Activated CD4-positive, CD25-positive, alpha-beta regulatory T cell treated with anti-CD3 and anti-CD28 coated beads, Interleukin-2, amount 50 U/mL, for 24 hours (primary cell): ENCODE measurements around the gene ABCG8.
A peak's percentile ranks its signal among the peaks of the same experiment; 100 is the strongest.

Experiments
- ATAC-seq, 2 donors: fragments of 150-1000 bp; cut with Tn5 transposase; one replicate each; pipeline ENCODE4 v1.10.0; 2021; ENCODE audit warnings: mild to moderate bottlenecking in 1 of 2, moderate library complexity in 1 of 2

Gene ABCG8

DNA sequence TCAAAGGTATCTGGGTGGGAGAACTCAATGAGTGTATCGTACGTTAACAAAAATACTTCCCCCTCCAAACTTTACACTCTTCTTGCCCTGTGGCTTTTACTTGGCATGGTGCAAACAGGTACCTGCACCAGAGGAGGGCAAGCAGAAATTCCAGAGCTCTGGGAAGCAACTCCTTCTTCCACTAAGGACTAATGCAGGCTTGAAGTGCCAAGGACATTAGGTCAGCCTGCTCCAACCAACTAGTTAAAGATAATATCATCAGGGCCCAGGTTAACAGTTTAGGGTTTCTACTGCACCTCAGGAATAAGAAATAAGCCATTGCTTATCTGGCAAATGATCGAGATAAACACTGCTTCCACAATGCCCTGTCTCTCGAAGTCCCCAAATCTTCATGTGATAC is 86.7 kb downstream of the ABCG8 start:
- ATAC-seq, result no peak

DNA sequence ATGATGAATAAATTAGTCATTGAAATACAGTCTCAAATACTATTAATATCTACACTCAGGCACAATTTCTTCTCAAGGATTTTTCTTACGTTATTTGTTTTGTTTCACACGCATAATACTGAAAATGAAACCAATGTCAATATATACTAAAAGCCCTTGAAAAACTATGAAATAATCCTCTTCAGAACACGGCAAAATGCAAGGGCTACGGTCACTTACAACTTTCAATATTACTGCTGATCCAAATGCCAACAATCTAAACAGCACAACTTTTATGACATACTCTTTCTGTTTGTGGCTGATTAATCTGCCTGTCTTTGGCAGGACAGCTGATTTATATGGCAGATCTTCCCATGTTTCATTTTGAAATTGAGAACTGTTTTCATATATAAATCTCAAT is 88.7 kb downstream of the ABCG8 start:
- ATAC-seq, result peak; percentile 38 to 69

DNA sequence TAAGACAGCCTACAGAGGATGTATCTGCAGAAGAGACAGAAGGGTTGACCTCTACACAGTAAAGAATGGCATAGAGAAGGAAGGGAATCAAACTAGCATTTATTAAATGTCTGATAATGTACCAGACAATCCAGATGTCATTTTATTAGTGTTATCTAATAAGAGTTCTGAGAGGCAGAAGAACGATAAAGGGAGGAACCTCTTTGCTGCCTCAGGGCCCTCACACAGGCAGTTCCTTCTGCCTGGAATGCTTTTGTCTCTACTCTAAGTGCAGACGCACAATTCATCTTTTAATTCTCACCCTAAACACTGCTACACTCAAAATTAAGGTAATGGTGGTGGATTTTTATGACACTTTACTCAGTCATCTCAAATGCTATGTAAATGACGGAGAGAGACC is 92.5 kb downstream of the ABCG8 start:
- no peak for ATAC-seq
